CD4-positive, alpha-beta T cell treated with Interleukin-15 for 4 hours (primary cell): ENCODE measurements around the gene NUP160.
"Not testable (repeated sequence)": the region's sequence is repeated elsewhere in the genome, so short reads cannot be mapped to it uniquely, and the experiment has no call there.

ENCODE experiments used
- DNase-seq: peaks from one replicate; pipeline ENCODE4 v3.0.0-alpha.2; 2020; ENCODE audit warnings: low spot score

NUP160 gene

DNA sequence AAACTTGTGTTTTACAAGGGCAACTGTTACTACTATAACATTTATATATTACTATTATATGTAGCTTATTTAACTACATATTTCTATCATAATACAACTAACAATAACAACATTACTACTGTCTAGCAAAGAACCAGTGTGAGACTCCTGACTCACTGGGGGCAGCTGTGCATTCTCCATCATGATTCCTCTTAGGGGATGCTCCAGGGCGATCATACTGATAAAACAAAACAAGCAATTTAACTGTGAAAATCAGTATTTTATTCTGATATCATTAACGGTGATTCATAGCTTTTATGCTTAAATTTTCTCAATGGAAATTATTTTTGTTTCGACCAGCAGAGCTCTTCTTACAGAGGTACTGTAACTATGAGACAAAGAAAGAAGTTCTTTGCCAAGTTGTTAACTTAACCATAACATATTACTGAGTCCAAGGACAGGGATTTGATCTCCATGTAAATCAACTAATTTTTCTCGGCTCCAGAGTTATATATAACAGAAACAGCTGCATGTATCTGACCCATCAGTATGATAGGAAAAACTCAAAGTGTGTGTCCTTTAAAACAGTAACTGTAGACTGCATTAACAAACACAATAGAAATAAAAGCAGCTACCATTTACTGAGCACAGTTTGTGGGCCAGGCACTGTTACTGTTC lies 56.2 kb downstream of the NUP160 start:
- no peak for DNase-seq

DNA sequence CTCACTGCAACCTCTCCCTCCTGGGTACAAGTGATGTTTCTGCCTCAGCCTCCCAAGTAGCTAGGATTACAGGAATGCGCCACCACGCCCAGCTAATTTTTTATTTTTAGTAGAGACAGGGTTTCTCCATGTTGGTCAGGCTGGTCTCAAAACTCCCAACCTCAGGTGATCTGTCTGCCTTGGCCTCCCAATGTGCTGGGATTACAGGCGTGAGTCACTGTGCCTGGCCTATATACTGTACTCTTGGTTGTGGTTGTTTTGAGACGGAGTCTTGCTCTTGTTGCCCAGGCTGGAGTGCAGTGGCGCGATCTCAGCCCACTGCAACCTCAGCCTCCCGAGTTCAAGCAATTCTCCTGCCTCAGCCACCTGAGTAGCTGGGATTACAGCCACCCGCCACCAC lies 58.1 kb downstream of the NUP160 start:
- DNase-seq, result not testable (repeated sequence)

DNA sequence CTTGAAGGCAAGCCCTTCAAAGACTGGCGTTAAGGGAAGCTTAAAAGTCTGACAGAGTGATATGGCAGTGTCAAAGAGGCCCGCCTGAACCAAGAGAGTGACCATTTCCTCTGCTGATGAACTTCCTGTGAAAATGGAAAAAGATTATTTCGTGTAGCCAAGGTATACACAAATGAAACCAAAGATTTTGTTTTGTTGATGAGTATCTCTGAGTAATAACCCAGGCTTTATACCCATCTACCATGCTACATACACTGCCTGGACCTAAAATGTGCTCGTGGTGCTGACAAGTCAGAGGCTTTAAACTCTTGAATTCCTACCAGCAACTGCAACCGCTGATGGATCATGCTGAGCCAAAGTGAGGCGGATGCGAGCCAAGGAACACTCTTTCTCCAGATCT lies 60.0 kb downstream of the NUP160 start:
- DNase-seq, result no peak

DNA sequence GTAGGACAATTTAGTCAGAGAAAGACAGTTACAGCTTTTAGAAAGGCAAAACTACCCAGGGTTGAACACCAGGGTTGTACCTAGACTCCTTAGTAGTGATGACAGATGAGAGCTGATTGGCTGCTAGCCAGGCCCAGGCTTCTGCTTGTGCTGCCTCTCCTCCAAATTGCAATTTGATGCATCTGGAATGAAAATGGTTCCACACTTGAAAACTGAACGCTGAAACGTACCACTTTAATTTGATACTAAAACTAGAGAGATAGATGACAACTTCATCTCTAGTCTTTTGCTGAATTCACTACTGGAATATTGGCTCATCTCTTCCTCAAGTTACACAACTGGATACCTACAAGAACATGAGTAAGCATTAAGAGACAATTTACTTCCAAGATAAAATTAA lies 61.8 kb downstream of the NUP160 start:
- no peak for DNase-seq

DNA sequence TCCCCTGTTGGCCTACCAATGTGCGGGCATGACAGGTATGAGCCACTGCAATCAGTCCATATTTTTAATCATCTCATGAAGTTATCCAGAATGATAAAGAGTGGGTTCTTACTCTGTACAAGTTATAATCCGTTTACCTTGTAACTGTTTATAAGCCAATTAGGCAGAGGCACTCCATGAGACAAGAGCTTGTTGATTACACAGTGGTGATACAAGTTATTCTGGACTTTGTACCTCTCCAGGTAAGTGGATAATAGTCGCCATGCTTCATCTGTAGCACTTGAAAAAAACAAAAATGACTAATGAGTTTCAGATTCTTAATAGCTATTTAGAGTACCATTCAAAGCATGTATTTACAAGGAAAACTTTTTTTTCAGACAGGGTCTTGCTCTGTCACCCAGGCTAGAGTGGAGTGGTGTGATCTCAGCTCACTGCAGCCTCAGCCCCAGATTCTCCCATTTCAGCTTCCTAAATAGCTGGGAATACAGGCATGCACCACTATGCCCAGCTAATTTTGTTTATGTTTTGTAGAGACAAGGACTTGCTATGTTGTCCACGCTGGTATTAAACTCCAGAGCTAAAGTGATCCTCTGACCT lies 63.3 kb downstream of the NUP160 start:
- no peak for DNase-seq

DNA sequence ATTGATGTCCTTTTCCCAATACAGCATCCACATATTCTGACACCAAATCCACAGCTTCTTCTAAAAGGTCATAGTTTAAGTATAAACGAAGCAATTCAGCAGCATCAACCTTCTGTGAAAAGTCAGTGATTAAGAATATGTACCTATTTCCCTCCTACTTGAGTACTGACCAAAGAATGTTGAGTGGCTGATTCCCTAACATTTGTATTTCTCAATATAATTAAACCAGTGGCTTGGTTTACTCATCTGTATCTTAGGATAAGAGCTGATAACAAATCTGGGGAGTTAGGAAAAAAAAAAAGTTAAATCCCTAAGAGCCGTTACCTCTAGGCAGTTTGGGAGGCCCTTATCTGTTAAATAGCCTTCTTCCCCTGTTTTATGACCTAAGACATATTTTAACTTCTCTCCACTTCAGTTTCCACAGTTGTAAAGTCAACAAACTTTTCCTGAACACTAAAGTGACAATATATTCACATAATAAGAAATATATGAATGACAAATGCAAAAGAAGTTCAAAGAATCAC lies 65.0 kb downstream of the NUP160 start:
- no peak for DNase-seq

DNA sequence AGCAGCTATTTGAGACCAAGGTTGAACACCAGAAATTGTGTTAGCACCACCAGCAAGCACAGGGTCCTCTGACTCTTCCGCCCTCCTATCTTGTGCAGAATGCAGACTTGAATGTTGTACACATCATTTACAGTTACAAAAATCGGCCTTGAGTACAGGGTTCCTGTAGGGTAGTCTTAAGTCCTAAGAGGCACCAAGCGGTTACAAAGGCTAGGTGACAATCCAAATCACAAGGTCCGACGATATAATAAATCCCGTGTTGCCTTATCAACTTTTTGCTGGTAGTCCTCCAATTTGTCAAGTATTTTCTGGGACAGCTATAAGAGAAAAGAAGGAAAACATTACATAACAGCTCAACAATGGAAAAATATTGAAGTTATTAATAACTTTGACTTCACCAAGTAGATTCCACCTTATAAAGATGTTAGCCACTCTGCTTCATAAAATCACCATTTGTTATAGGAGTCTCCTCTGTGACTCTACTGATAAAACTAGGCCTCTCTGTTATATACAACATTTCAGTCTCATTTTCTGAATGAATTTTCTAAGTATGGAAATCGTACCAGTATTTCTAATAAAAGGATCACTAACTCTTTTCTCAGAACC lies 69.2 kb downstream of the NUP160 start:
- no peak for DNase-seq

DNA sequence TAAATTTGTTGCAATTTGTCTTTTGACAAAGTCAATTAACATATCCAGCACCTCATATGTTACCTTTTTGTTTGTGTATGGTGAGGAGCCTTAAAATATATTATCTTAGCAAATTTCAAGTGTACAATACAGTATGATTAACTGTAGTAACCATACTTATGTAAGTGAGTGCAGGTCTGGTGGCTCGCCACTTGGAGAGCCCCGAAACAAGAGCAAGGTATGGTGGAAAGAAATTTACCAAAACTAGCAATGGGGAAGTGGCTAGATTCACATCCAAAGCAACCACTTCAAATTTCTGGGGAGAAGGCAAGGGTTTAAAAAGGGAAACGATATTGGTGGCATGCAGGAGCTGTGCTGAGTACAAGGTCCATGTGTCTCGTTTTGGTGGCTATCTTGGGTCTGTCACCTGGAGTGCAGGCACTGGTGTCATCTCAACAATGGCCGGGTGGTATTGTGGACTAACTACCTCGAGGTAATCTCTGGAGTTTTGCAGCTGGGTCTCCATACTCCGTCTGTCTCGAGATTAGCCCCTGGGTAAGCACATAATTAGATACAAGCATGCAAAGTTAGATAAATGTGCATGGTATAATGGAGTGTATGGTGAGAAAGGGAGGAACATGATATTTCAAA lies 72.8 kb downstream of the NUP160 start:
- DNase-seq, result no peak

DNA sequence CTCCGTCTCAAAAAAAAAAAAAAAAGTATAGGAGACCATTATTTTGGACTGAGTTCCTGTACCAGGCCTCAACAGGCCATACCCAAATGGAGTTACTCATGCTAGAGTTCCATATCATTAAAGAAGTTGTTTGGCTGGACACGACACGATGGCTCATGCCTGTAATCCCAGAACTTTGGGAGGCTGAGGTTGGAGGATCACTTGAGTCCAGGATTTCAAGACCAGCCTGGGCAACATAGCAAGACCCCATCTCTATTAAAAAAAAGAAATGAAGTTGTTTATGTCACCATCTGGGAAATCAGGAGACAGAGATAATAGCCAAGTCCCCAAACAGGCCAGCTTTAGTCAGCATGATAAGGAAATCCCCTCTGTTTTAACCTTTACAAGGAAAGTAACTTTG lies 74.3 kb downstream of the NUP160 start:
- DNase-seq, result no peak

DNA sequence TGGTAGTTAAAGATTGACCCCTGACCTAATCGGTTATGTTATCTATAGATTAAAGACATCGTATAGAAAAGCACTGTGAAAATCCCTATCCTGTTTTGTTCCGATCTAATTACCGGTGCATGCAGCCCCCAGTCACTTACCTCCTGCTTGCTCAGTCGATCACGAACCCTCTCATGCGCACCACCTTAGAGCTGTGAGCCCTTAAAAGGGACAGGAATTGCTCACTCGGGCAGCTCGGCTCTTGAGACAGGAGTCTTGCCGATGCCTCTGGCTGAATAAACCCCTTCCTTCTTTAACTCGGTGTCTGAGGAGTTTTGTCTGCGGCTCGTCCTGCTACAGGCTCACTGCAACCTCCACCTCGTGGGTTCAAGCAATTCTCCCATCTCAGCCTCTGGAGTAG lies 78.6 kb downstream of the NUP160 start:
- not testable (repeated sequence) for DNase-seq

DNA sequence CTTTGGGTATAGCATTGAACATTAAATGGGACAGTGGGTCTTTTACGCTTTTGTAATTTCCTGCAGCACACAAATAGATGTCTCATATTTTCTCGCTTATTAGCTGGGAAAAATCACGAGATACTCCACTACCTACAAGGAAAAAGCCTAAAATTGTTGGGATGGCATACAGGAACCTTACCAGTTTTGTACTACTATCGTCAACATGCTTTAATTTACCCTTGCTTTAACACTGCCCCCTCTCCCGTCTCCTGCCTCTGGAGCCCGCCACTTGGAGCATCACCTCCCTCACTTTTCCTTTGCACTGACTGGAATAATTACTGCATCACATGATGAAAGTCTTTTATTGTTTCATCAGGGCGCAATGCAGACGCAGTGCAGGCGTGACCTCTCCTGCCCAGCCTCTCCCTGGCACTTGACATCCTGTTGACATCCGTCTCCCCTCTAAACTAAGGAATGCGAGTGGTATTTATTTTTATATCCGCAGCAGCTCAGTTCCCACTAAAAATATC lies 80.0 kb downstream of the NUP160 start:
- peak; percentile 15 for DNase-seq

DNA sequence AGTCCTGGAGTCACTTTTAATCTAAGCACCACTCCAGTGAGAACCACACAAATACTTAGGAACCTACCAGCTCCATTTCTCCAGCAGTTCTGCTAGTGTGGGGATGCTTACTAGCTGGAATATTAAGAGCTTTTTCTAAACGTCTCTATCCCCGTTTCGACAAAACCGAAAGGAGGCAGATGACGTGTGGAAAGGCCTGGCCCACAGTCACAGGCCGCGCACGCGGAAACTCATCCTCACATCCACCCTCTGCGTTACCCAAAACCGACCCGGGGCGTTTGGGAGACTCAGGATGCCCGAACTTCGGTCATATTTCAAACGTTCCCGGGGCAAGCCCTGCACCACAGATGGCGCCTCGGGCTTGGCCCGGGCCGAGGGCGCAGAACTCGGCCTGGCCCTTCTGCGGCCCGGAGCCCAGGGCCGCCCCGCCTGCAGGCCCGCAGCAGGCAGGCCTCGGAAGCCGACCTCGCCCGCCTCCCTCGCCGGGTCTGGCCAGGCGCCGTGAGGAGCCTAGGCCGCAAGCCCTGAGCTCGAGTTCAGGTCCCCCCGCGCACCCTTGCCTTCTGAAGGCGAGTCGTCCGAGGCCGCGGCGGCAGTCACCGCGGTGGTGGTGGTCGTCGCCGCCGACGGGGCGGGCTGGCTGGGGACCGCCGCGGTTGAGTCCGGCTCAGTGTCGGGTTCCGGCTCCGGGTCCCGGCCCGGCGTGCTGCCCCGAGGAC lies 81.5 kb downstream of the NUP160 start:
- peak; percentile 68 for DNase-seq

DNA sequence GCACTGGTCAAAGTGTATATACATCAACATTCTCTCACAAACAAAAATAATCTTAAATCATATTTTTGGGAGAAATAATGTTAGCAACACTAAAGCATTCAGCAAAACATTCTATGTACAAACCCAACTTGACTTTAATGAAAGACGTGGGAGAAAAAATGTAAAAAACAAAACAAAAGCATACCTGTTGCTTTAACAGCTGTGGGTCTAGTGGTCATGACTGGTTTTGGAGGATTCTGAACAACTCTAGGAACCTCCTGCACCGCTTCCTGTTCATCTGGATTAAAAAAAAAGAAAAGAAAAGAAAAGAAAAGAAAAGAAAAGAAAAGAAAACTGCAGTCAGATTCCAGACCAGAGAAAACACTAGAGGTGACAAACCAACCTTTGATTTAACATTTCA lies 83.1 kb downstream of the NUP160 start:
- DNase-seq, result no peak

DNA sequence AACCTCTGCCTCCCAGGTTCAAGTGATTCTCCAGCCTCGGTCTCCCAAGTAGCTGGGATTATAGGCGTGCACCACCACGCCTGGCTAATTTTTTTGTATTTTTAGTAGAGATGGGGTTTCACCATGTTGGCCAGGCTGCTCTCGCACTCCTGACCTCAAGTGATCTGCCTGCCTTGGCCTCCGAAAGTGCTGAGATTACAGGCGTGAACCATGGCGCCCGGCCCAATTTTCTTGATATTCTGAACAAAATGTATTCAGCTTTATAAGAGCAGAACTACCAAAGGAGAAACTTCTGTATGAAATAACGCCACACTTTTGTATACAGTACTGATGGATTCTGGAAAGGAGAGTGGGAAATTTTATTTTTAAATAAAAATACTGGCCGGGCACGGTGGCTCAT lies 88.9 kb downstream of the NUP160 start:
- DNase-seq, result not testable (repeated sequence)

DNA sequence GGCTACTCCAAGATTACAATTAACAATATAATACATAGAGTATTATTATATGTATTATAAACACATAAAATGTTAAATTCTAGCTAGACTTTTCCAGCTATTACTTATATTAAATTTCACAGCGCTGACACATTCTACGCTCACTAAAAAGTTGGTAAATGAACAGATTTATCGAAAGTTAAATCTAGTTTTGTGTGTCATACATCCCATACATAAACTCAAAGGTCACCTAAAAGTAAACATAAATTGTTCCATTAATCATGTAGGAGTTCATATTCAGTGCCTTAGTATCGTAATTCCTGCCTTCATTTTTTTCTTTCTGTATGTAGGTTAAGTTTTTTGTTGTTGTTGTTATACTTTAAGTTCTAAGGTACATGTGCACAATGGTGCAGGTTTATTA lies 91.9 kb downstream of the NUP160 start:
- no peak for DNase-seq

DNA sequence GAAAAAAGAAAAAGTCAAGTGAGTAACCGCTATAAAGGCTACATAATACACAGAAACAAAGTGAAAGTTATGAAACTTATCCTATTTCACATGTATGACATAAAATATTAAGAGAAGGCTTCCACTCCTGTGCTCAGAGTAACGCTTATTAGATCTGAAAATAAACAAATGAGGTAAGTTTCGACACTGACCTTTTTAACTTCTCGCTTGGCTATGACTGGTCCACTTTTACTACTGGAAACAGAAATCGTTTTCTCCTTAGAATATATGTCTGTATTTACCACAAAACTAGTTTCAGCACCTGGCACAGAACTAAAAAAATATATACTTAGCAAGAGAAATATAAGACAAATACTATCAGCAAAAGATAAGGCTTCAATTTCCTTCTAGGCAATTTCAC lies 97.4 kb downstream of the NUP160 start:
- no peak for DNase-seq

DNA sequence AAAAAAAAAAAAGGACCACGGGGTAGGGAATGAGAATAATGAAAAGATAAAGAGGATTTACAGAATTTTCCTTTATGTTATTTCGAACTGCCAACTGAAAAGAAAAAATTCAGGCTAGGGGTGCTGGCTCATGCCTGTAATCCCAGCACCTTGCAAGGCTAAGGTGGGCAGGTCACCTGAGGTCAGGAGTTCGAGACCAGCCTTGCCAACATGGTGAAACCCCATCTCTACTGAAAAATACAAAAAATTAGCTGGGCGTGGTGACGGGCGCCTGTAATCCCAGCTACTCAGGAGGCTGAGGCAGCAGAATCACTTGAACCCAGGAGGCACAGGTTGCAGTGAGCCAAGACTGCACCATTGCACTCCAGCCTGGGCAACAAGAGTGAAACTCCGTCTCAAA lies 105.7 kb downstream of the NUP160 start:
- DNase-seq, result not testable (repeated sequence)

DNA sequence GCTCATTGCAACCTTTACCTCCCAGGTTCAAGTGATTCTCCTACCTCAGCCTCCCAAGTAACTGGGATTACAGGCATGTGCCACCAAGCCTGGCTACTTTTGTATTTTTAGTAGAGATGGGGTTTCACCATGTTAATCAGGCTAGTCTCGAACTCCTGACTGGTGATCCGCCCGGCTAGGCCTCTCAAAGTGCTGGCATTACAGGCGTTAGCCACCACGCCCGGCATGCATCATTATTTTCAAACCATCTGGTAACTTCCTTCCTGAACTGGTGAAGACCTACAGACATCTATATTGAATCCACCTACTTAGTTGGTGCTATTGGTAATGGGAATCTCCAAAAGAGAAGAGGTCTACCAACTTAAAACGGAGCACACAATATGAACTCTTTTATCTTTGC lies 110.3 kb downstream of the NUP160 start:
- DNase-seq, result not testable (repeated sequence)

DNA sequence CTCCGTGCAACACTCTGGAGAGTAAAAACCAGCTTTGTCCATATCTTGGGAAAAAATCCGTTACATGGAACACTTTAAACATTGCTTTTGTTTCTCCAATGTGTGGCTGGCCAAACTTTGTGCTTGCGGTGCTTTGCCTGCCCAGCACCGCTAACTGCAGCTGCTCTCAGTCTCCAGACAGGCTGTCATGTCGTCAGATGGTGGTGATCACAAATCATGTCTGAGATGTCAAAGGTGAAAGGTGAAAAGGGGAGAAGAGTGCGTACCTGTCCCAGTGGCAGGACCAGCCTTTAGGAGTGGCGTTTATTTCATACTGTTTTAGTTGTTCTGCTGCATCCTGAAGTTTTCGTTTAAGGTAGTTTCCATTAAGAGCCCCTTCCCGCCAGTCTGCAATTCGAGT lies 115.9 kb downstream of the NUP160 start:
- no peak for DNase-seq

DNA sequence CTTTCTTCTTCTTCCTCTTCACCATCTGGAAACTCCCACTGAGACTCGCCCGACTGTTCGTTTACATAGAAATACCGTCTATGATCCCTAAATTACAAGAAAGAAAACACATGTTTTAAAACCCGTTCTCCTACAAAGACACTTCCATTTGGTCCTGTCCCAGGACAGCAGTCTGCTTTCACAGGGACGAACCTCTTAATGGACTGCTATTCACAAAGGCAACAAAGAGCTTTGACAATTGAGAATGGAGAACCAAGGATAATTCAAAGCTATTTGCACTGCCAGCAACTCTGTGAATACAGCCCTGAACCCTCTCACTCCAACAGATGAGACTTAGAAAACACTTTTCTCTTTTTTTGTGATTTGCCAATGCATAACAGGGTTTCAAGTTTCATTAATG lies 116.7 kb downstream of the NUP160 start:
- DNase-seq, result no peak
